Peyer's patch (tissue), 4 donors: ENCODE measurements around the gene PGLYRP2.

ENCODE experiments used
- POLR2A ChIP-seq, 2 donors: fragments of 450-650 bp; IDR thresholded peaks; one replicate each; pipeline ENCODE4 v1.5.1; 2017; ENCODE audit warnings: antibody characterized with exemption in 2 of 2, mild to moderate bottlenecking in 2 of 2, moderate library complexity in 2 of 2
- TF ChIP-seq, protein P1 (sequence below), 6 experiments: fragments of 450-650 bp in 4 of 6; fragments of 200-600 bp in 2 of 6; sonication (generic) in 1 of 6; IDR thresholded peaks; one replicate each; pipeline ENCODE4 v1.5.1; 2017 to 2019; ENCODE audit warnings: antibody characterized with exemption in 6 of 6, mild to moderate bottlenecking in 3 of 6, moderate library complexity in 1 of 6

- TF ChIP-seq, protein P1, sequence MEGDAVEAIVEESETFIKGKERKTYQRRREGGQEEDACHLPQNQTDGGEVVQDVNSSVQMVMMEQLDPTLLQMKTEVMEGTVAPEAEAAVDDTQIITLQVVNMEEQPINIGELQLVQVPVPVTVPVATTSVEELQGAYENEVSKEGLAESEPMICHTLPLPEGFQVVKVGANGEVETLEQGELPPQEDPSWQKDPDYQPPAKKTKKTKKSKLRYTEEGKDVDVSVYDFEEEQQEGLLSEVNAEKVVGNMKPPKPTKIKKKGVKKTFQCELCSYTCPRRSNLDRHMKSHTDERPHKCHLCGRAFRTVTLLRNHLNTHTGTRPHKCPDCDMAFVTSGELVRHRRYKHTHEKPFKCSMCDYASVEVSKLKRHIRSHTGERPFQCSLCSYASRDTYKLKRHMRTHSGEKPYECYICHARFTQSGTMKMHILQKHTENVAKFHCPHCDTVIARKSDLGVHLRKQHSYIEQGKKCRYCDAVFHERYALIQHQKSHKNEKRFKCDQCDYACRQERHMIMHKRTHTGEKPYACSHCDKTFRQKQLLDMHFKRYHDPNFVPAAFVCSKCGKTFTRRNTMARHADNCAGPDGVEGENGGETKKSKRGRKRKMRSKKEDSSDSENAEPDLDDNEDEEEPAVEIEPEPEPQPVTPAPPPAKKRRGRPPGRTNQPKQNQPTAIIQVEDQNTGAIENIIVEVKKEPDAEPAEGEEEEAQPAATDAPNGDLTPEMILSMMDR (IDR thresholded peaks at IDR 0.05): no peak
- no peak for TF ChIP-seq POLR2A (IDR thresholded peaks at IDR 0.05)
Observed at GRCh38 chr19:15423130-15423529, 56.2 kb downstream of the PGLYRP2 start.
